HepG2 (cell line): ENCODE measurements around the gene MAPK11. TPM values are rescaled to one million over a fixed set of nuclear protein-coding genes. Genes with fewer than 3 reads are reported as not detected.

ENCODE experiments used
- ASH2L ChIP-seq: fragments of 300-600, 200-600 bp; sonication (generic); IDR thresholded peaks from 2 replicates; pipeline ENCODE4 v1.7.0; 2017; ENCODE audit warnings: low read depth, mild to moderate bottlenecking, moderate library complexity, mixed read lengths, low read length; ENCODE audit not compliant: insufficient read length
- CENPT ChIP-seq: sonication (generic); formaldehyde crosslinking; IDR thresholded peaks from 2 replicates; pipeline ENCODE4 v1.8.0; 2022; ENCODE audit warnings: low read depth, mild to moderate bottlenecking, moderate library complexity, missing genetic modification reagents
- CHD2 ChIP-seq: IDR thresholded peaks from 2 replicates; pipeline ENCODE4 v1.6.1; 2011; ENCODE audit warnings: low read depth, low read length, improper control_type of control experiment
- ELF1 ChIP-seq: sonication (generic); formaldehyde crosslinking; IDR thresholded peaks from 2 replicates; pipeline ENCODE4 v1.4.0; 2020; ENCODE audit warnings: missing genetic modification reagents
- ERF ChIP-seq: IDR thresholded peaks from 2 replicates; pipeline ENCODE4 v1.6.1; 2018; ENCODE audit warnings: missing biosample characterization, missing genetic modification reagents
- ETV6 ChIP-seq: sonication (generic); formaldehyde crosslinking; conservative IDR thresholded peaks from 2 replicates; pipeline ENCODE4 v1.4.0; 2020; ENCODE audit warnings: missing genetic modification reagents
- FOXA3 ChIP-seq: IDR thresholded peaks from 2 replicates; pipeline ENCODE4 v1.6.1; 2016; ENCODE audit warnings: missing genetic modification reagents, missing compliant biosample characterization
- JARID2 ChIP-seq: sonication (generic); formaldehyde crosslinking; IDR thresholded peaks from 2 replicates; pipeline ENCODE4 v1.8.1; 2023; ENCODE audit warnings: missing genetic modification reagents, inconsistent platforms; ENCODE audit not compliant: insufficient replicate concordance
- MBD4 ChIP-seq: IDR thresholded peaks from 2 replicates; pipeline ENCODE4 v1.6.1; 2012; ENCODE audit warnings: low read length, inconsistent platforms, borderline replicate concordance
- NR2F2 ChIP-seq: IDR thresholded peaks from 2 replicates; pipeline ENCODE4 v1.6.1; 2012; ENCODE audit warnings: low read depth, inconsistent platforms, borderline replicate concordance
- SAP130 ChIP-seq: IDR thresholded peaks from 2 replicates; pipeline ENCODE4 v1.6.1; 2016; ENCODE audit warnings: low read depth
- SRY ChIP-seq: sonication (generic); formaldehyde crosslinking; IDR thresholded peaks from 2 replicates; pipeline ENCODE4 v1.8.0; 2022; ENCODE audit warnings: mild to moderate bottlenecking, missing genetic modification reagents
- YEATS2 ChIP-seq: sonication (generic); formaldehyde crosslinking; IDR thresholded peaks from 2 replicates; pipeline ENCODE4 v1.4.0; 2020; ENCODE audit warnings: missing genetic modification reagents, borderline replicate concordance
- ZFAT ChIP-seq: sonication (generic); formaldehyde crosslinking; conservative IDR thresholded peaks from 2 replicates; pipeline ENCODE4 v1.8.1; 2023; ENCODE audit warnings: missing genetic modification reagents, inconsistent platforms
- ZNF160 ChIP-seq: sonication (generic); formaldehyde crosslinking; IDR thresholded peaks from 2 replicates; pipeline ENCODE4 v1.8.0; 2022; ENCODE audit warnings: mild to moderate bottlenecking, inconsistent platforms, missing genetic modification reagents
- ZNF230 ChIP-seq: sonication (generic); formaldehyde crosslinking; IDR thresholded peaks from 2 replicates; pipeline ENCODE4 v1.4.0; 2020; ENCODE audit warnings: mild to moderate bottlenecking, missing genetic modification reagents
- ZNF703 ChIP-seq: sonication (generic); formaldehyde crosslinking; IDR thresholded peaks from 2 replicates; pipeline ENCODE4 v1.5.1; 2020; ENCODE audit warnings: missing genetic modification reagents, mild to moderate bottlenecking, moderate library complexity, borderline replicate concordance
- ZNF782 ChIP-seq: sonication (generic); formaldehyde crosslinking; IDR thresholded peaks from 2 replicates; pipeline ENCODE4 v1.4.0; 2020; ENCODE audit warnings: missing genetic modification reagents, mild to moderate bottlenecking, borderline replicate concordance
- polyA plus RNA-seq, 8 experiments: library from polyadenylated mRNA; depleted of rRNA in 3 of 8; stranded (reverse) in 7 of 8; unstranded in 1 of 8; fragments of >200 nt; fragmentation: Illumina TruSeq in 4 of 8; extraction: Trizol in 4 of 8; gene quantifications; 2 replicates each; pipeline versions ENCODE4 v1.2.1 to v1.2.3, GENCODE V29; 2011 to 2016; ENCODE audit warnings: low read depth in 4 of 8, missing spikeins in 1 of 8, mixed read lengths in 1 of 8; ENCODE audit not compliant: insufficient read depth in 1 of 8
- total RNA-seq, 5 experiments: library from RNA; depleted of rRNA; stranded (reverse); fragments of >200 nt; fragmentation: Illumina TruSeq; extraction: Trizol; gene quantifications; 2 replicates each; pipeline ENCODE4 v1.2.3, GENCODE V29; 2016; ENCODE audit warnings: low read depth in 1 of 5
- TF ChIP-seq, protein P1 (sequence below): sonication (generic); formaldehyde crosslinking; IDR thresholded peaks from 2 replicates; pipeline ENCODE4; 2020; ENCODE audit warnings: missing genetic modification reagents, mild to moderate bottlenecking, borderline replicate concordance
- TF ChIP-seq, protein P2 (sequence below): IDR thresholded peaks from 2 replicates; pipeline ENCODE4 v1.6.1; 2016; ENCODE audit warnings: low read depth
- TF ChIP-seq, protein P3 (sequence below): sonication (generic); formaldehyde crosslinking; IDR thresholded peaks from 2 replicates; pipeline ENCODE4 v1.9.0; 2021; ENCODE audit warnings: missing genetic modification reagents, mild to moderate bottlenecking, borderline replicate concordance
- TF ChIP-seq, protein P4 (sequence below): sonication (generic); formaldehyde crosslinking; IDR thresholded peaks from 2 replicates; pipeline ENCODE4 v1.4.0; 2020; ENCODE audit warnings: missing genetic modification reagents

Gene MAPK11
- total and polyA plus RNA-seq, 2 of the 13 experiments (the other 11 are each of a cell fraction or from before 2014, with no cell fraction given), result 0.15 to 0.17 TPM

DNA sequence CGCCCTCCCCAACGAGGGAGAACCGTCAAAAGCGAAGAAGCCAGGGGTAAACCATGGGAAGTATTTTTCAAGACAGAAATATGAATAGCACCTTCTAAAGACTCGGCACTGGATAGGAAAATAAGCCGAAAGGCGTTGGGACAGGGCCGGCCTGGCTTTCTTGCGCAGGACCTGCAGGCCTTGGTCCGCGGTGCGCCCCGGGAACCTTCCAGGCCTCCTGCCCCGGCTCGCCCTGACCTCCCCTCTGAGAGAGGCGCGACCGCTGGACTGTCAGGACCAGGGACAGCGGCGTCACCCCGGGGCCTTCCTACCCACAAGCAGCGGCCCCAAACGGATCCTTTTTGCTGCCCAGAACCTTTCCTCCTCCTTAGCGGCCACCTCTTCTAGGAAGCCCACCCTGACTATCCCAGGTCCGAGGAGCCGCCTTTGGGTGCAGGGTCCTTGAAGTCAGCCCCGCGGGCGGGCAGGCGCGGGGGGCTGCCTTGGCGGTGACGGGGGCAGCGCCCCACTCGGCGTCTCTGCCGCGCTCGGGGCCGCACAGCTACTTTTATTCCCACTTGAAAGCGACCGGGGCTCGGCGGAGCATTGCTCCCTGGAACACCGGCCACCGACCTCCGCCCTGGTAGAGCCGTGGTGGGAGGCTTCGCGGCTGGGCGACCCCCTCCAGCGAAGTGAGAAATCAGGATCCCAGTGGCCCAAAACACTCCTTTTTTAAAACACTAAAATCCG is 650 bp upstream of the MAPK11 start (continued):
- TF ChIP-seq YEATS2 (CRISPR knock-in tag) (peak; percentile 70; the same call in 1 of the 2 replicates), SAP130 (peak; percentile 96), ERF (CRISPR knock-in tag) (peak; percentile 86), ASH2L (no peak), ELF1 (CRISPR knock-in tag) (no peak), MBD4 (no peak), ZNF703 (CRISPR knock-in tag) (no peak), FOXA3 (CRISPR knock-in tag) (no peak; the same call in 1 of the 2 replicates), SRY (CRISPR knock-in tag) (peak; percentile 90), NR2F2 (no peak), ZNF160 (CRISPR knock-in tag) (0 out of 2 replicates have a peak, but pooled peaks have one; percentile 69), JARID2 (CRISPR knock-in tag) (no peak), CENPT (CRISPR knock-in tag) (no peak), ZFAT (CRISPR knock-in tag) (no peak), ZNF230 (peak; percentile 86; the same call in 1 of the 2 replicates), ZNF782 (peak; percentile 79), CHD2 (no peak), ETV6 (CRISPR knock-in tag) (peak; percentile 82)
- TF ChIP-seq, protein P1, sequence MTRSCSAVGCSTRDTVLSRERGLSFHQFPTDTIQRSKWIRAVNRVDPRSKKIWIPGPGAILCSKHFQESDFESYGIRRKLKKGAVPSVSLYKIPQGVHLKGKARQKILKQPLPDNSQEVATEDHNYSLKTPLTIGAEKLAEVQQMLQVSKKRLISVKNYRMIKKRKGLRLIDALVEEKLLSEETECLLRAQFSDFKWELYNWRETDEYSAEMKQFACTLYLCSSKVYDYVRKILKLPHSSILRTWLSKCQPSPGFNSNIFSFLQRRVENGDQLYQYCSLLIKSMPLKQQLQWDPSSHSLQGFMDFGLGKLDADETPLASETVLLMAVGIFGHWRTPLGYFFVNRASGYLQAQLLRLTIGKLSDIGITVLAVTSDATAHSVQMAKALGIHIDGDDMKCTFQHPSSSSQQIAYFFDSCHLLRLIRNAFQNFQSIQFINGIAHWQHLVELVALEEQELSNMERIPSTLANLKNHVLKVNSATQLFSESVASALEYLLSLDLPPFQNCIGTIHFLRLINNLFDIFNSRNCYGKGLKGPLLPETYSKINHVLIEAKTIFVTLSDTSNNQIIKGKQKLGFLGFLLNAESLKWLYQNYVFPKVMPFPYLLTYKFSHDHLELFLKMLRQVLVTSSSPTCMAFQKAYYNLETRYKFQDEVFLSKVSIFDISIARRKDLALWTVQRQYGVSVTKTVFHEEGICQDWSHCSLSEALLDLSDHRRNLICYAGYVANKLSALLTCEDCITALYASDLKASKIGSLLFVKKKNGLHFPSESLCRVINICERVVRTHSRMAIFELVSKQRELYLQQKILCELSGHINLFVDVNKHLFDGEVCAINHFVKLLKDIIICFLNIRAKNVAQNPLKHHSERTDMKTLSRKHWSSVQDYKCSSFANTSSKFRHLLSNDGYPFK (CRISPR knock-in tag), result peak; percentile 53; the same call in 1 of the 2 replicates
- TF ChIP-seq, protein P2, sequence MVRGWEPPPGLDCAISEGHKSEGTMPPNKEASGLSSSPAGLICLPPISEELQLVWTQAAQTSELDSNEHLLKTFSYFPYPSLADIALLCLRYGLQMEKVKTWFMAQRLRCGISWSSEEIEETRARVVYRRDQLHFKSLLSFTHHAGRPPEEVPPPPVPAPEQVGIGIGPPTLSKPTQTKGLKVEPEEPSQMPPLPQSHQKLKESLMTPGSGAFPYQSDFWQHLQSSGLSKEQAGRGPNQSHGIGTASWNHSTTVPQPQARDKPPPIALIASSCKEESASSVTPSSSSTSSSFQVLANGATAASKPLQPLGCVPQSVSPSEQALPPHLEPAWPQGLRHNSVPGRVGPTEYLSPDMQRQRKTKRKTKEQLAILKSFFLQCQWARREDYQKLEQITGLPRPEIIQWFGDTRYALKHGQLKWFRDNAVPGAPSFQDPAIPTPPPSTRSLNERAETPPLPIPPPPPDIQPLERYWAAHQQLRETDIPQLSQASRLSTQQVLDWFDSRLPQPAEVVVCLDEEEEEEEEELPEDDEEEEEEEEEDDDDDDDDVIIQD (CRISPR knock-in tag), result no peak
- TF ChIP-seq, protein P3, sequence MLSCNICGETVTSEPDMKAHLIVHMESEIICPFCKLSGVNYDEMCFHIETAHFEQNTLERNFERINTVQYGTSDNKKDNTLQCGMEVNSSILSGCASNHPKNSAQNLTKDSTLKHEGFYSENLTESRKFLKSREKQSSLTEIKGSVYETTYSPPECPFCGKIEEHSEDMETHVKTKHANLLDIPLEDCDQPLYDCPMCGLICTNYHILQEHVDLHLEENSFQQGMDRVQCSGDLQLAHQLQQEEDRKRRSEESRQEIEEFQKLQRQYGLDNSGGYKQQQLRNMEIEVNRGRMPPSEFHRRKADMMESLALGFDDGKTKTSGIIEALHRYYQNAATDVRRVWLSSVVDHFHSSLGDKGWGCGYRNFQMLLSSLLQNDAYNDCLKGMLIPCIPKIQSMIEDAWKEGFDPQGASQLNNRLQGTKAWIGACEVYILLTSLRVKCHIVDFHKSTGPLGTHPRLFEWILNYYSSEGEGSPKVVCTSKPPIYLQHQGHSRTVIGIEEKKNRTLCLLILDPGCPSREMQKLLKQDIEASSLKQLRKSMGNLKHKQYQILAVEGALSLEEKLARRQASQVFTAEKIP (CRISPR knock-in tag), result no peak
- TF ChIP-seq, protein P4, sequence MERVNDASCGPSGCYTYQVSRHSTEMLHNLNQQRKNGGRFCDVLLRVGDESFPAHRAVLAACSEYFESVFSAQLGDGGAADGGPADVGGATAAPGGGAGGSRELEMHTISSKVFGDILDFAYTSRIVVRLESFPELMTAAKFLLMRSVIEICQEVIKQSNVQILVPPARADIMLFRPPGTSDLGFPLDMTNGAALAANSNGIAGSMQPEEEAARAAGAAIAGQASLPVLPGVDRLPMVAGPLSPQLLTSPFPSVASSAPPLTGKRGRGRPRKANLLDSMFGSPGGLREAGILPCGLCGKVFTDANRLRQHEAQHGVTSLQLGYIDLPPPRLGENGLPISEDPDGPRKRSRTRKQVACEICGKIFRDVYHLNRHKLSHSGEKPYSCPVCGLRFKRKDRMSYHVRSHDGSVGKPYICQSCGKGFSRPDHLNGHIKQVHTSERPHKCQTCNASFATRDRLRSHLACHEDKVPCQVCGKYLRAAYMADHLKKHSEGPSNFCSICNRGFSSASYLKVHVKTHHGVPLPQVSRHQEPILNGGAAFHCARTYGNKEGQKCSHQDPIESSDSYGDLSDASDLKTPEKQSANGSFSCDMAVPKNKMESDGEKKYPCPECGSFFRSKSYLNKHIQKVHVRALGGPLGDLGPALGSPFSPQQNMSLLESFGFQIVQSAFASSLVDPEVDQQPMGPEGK (CRISPR knock-in tag), result peak; percentile 25; the same call in 1 of the 2 replicates
